NCI-H1694 (cell line): ENCODE results near the gene BOLA2.
"Not testable (repeated sequence)": the region's sequence is repeated elsewhere in the genome, so short reads cannot be mapped to it uniquely, and the experiment has no call there.

Source experiments
- DNase-seq: peaks from one replicate; lab custom pipeline; 2025; lab: John Stamatoyannopoulos, UW

The BOLA2 gene

GRCh38 chr16:29454269-29454668 is at the start of gene BOLA2, which contains the start of gene SLX1B:
Gene BOLA2 (minus strand): TSS chr16:29454351. CDS start chr16:29454253, 98 bp downstream.
Gene SLX1B (plus strand): TSS chr16:29454533.
- not testable (repeated sequence) for DNase-seq

DNA sequence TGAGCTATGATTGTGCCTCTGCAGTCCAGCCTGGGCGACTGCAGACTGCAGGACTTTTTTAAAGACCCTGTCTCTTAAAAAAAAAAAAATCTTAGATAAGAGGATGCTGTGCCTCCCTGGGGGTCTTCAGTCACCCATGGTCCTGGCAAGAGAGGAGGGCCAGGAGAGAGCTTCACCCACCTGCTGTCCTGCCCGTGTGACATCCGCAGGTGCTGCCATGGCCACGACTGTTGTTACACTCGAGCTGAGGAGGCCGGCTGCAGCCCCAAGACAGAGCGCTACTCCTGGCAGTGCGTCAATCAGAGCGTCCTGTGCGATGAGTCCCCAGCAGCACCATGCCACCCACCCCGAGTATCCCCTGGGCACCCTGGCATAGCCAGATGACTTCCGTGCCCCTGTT is 28.1 kb upstream of the BOLA2 start:
- DNase-seq, result not testable (repeated sequence)

GRCh38 chr16:29472065-29472464 is 17.9 kb upstream of the BOLA2 start:
- DNase-seq, result not testable (repeated sequence)

GRCh38 chr16:29469660-29470059 is 15.5 kb upstream of the BOLA2 start:
- not testable (repeated sequence) for DNase-seq

- not testable (repeated sequence) for DNase-seq
Observed at GRCh38 chr16:29467654-29468366, 13.7 kb upstream of the BOLA2 start.

DNA sequence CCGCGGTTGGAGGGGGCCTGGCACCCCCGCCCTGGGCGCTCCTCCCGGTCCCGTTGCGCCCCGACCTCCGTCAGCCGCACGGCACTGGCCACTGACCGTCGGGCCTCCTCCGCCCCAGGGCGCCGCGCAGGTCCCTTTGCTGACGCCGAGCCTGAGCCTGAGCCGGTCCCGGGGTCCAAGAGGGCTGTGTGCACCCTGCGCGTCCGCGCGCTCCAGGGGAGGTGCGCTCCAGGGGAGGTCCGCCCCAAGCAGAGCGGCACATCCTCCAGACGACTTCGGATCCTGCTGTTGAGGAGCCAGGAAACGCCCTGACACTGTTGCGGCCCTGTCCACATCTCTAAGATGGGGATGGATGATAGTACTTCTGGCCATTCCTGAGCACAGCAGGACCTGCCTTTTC is 12.8 kb upstream of the BOLA2 start:
- not testable (repeated sequence) for DNase-seq

- not testable (repeated sequence) for DNase-seq
Observed at GRCh38 chr16:29465985-29466824, 12.1 kb upstream of the BOLA2 start.

GRCh38 chr16:29460647-29461030 is 6.5 kb upstream of the BOLA2 start:
- not testable (repeated sequence) for DNase-seq

GRCh38 chr16:29459706-29460646 is 5.8 kb upstream of the BOLA2 start, which contains the start of gene SULT1A4:
Gene SULT1A4 (plus strand): TSS chr16:29459913. CDS start chr16:29461386, 1,473 bp downstream.
- not testable (repeated sequence) for DNase-seq

DNA sequence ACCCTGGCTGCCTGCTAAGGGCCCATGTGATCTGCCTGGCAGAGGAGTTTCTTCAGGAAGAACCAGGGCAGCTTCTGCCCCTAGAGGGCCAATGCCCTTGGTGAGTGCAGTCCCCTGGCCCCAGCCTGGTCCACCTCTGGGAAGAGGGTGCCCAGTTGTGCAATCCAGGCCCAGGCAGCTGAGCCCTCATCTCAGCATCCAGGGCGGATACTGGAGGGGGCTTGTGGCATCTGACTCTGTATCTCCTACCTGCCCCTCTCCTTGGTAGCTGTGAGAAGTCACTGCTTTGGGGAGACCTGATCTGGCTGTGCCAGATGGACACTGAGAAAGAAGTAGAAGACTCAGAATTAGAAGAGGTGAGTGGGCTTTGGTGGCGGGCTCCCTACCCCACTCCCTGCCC is 3.5 kb upstream of the BOLA2 start:
- DNase-seq, result not testable (repeated sequence)

- DNase-seq, result not testable (repeated sequence)
Observed at GRCh38 chr16:29454828-29455227, 677 bp upstream of the BOLA2 start.

GRCh38 chr16:29453754-29454153 is 397 bp downstream of the BOLA2 start:
- not testable (repeated sequence) for DNase-seq

DNA sequence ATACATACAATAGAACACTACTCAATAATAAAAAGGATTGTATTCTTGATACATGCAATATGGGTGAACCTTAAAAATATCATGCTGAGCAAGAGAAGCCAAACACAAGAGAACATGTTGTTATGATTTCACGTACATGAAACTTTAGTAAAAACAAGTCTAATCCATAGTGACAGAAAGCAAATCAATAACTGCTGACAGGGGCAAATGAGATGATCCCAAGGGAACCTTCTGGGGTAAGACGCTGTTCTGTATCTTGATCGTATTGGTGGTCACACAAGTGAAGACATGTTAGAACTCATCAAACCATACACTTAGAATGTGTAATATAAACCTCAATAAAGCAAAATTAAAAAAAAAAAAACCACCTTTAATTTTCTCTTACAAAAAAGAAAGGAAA is 28.8 kb downstream of the BOLA2 start:
- DNase-seq, result not testable (repeated sequence)

- not testable (repeated sequence) for DNase-seq
Observed at GRCh38 chr16:29423587-29423986, 30.6 kb downstream of the BOLA2 start.

DNA sequence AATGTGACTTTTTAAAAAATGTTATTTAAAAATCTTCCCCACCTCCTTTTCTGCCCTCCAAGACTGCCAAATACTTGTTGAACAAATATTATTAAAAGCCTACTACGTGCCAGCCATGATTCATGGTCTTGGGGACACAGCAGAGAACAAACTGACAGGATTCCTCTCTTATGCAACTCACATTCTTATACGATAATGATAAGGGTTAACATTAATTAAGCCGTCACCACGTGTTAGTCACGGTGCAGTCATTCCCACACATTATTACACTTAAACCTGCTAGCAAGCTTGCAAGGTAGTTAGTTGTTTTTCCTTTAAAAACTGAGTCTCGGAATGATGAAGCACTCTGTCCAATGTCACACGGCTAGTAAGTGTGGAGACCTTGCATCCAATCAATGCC is 48.9 kb downstream of the BOLA2 start:
- not testable (repeated sequence) for DNase-seq
